Activated T-helper 2 cell treated with anti-CD3 and anti-CD28 coated beads, Interferon-gamma antibody, Interleukin-2, Interleukin-4, amounts not matched to agents 10 μg/mL and 5 μg/mL and 100 μg/mL, durations not matched to agents 14 hours and 24 hours and 36 hours (primary cell): ENCODE data around the gene ASCC1. TPM values are rescaled to one million over a fixed set of nuclear protein-coding genes. Genes with fewer than 3 reads are reported as not detected.

Source experiments
- DNase-seq: peaks from one replicate; pipeline ENCODE4 v3.0.0; 2021; ENCODE audit warnings: low spot score
- H3K27ac Mint-ChIP-seq: one replicate; pipeline ENCODE4 v1.8.0; 2021; ENCODE audit warnings: mixed read lengths
- H3K27me3 Mint-ChIP-seq: one replicate; pipeline ENCODE4 v1.8.0; 2021; ENCODE audit warnings: low read depth, mixed read lengths
- H3K36me3 Mint-ChIP-seq: one replicate; pipeline ENCODE4 v1.8.0; 2021; ENCODE audit warnings: low read depth, mixed read lengths
- H3K4me1 Mint-ChIP-seq: one replicate; pipeline ENCODE4 v1.8.0; 2021; ENCODE audit warnings: low read depth, mixed read lengths
- H3K4me3 Mint-ChIP-seq: one replicate; pipeline ENCODE4 v1.8.0; 2021; ENCODE audit warnings: low read depth, mild to moderate bottlenecking, moderate library complexity, mixed read lengths
- H3K9me3 Mint-ChIP-seq: one replicate; pipeline ENCODE4 v1.8.0; 2021; ENCODE audit warnings: mixed read lengths
- intact Hi-C: fragments of 100-400 bp; cut with micrococcal nuclease; formaldehyde crosslinking; loops from one replicate; pipeline ENCODE4 v1.15.1; 2023
- total RNA-seq: library from RNA; stranded (reverse); gene quantifications from 2 replicates; pipeline ENCODE4 v1.2.3, GENCODE V29; 2022

ASCC1 gene
- total RNA-seq, 1 donor from 2014 or later: 46.2 TPM

GRCh38 chr10:72083790-72084459, 132.2 kb downstream of the ASCC1 start:
- Mint-ChIP-seq H3K27ac (peak overlapping the region; percentile 67), H3K36me3 (peaks cover 45% of the 10 kb centered on the region), H3K27me3 (no peaks in the 10 kb centered on the region), H3K9me3 (no peaks in the 10 kb centered on the region), H3K4me1 (peaks cover 60% of the 10 kb centered on the region), H3K4me3 (peak overlapping the region; percentile 94)
- intact Hi-C loops: no loop called here
- peak; percentile 34 for DNase-seq

GRCh38 chr10:72082856-72083789, 133.0 kb downstream of the ASCC1 start:
- Mint-ChIP-seq H3K27ac (peak overlapping the region; percentile 67), H3K4me3 (peak overlapping the region; percentile 94), H3K27me3 (no peaks in the 10 kb centered on the region), H3K4me1 (peaks cover 58% of the 10 kb centered on the region), H3K9me3 (no peaks in the 10 kb centered on the region), H3K36me3 (peaks cover 47% of the 10 kb centered on the region)
- intact Hi-C loops: no loop called here
- no peak for DNase-seq

GRCh38 chr10:72081772-72082590, 134.1 kb downstream of the ASCC1 start:
- intact Hi-C loops: no loop called here

GRCh38 chr10:72081210-72081609, 134.9 kb downstream of the ASCC1 start:
- no peak overlapping the region for H3K4me3 Mint-ChIP-seq
- peaks cover 36% of the 10 kb centered on the region for H3K36me3 Mint-ChIP-seq
- DNase-seq: no peak
- H3K4me1 Mint-ChIP-seq: peaks cover 65% of the 10 kb centered on the region
- no peaks in the 10 kb centered on the region for H3K27me3 Mint-ChIP-seq
- H3K27ac Mint-ChIP-seq: no peak overlapping the region
- intact Hi-C loops: no loop called here
- H3K9me3 Mint-ChIP-seq: no peaks in the 10 kb centered on the region

More at GRCh38 chr10:72081772-72082590, 134.1 kb downstream of the ASCC1 start:
- no peak for DNase-seq
- Mint-ChIP-seq H3K4me1 (peaks cover 67% of the 10 kb centered on the region), H3K27me3 (no peaks in the 10 kb centered on the region), H3K27ac (no peak overlapping the region), H3K9me3 (no peaks in the 10 kb centered on the region), H3K36me3 (peaks cover 43% of the 10 kb centered on the region), H3K4me3 (no peak overlapping the region)

DNA sequence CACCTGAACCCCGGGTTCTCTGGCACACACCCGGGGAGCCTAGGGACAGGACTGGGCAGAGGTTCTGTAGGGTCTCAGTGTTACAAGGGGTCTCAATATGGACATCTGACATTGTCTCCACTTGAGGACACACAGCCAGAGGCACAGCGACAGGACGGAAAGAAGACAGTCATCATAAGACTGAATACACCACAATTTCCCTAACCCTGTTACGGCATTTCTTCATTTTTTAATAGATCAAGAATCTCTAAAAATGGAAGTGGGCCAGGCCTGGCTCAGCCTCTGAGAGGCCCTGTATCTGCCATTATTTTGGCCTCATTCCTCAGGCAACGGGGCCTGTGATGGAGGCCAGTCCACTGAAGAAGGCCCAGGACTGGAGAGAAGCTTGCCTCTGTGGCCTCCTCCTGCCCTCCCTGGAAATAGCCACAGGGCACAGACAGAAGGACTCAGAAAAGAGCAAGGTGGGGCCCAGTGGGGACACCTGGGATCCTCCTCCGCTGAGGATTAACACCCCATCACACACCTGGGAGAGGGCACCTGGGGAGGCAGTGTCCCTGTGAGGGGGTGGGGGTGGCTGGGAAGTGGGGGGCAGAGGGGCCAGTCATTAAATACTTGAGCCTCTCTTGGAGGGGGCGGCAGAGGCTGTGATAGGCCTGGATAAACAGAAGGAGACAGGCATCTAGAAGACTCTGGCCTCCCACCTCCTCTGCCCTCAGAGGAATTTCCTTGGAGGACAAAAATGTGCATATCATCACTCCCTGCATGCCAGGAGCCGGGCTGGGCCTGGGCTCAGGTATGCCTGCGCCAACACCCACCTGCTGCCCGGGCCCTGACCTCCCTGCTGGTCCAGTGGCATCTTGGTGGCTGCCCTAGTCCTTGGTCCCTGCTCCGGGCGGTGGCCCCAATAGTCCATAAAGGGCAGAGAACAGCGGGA, 135.8 kb downstream of the ASCC1 start:
- Mint-ChIP-seq H3K9me3 (no peaks in the 10 kb centered on the region), H3K4me1 (peaks cover 65% of the 10 kb centered on the region), H3K4me3 (no peak overlapping the region), H3K36me3 (peaks cover 32% of the 10 kb centered on the region), H3K27ac (peak overlapping the region; percentile 58), H3K27me3 (no peaks in the 10 kb centered on the region)
- DNase-seq: no peak
- intact Hi-C loops: no loop called here

DNA sequence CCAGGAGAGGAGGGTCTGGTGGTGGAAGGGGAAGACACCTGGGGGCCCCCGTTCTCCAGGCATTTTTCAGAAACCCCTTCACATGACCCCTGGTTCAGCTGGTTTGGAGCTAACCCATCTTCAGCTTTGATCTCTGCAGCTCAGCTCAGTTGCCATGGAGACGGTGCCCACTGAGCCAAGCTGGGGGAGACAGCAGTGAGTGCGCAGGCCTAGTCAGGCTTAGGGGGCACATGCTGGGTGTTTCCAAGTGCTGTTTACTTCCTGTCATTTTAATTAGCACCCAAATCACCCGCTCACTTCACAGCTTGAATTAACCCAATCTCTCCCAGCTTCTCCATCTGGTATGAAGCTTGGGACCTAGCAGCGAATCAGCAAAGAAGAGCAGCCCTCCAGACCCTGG, 136.7 kb downstream of the ASCC1 start:
- intact Hi-C loops: no loop called here
- H3K4me3 Mint-ChIP-seq: no peak overlapping the region

GRCh38 chr10:72077275-72077990, 138.6 kb downstream of the ASCC1 start:
- DNase-seq: no peak
- H3K4me1 Mint-ChIP-seq: peaks cover 49% of the 10 kb centered on the region
- H3K27ac Mint-ChIP-seq: peak overlapping the region; percentile 68
- peaks cover 33% of the 10 kb centered on the region for H3K36me3 Mint-ChIP-seq
- intact Hi-C loops: no loop called here
- H3K27me3 Mint-ChIP-seq: no peaks in the 10 kb centered on the region
- no peak overlapping the region for H3K4me3 Mint-ChIP-seq
- no peaks in the 10 kb centered on the region for H3K9me3 Mint-ChIP-seq

More for the DNA sequence above, 136.7 kb downstream of the ASCC1 start:
- Mint-ChIP-seq H3K9me3 (no peaks in the 10 kb centered on the region), H3K4me1 (peaks cover 62% of the 10 kb centered on the region), H3K27ac (no peak overlapping the region), H3K36me3 (peaks cover 29% of the 10 kb centered on the region), H3K27me3 (no peaks in the 10 kb centered on the region)
- DNase-seq: no peak

GRCh38 chr10:72076756-72077155, 139.3 kb downstream of the ASCC1 start:
- Mint-ChIP-seq H3K9me3 (no peaks in the 10 kb centered on the region), H3K4me3 (no peak overlapping the region), H3K4me1 (peaks cover 46% of the 10 kb centered on the region), H3K27me3 (no peaks in the 10 kb centered on the region), H3K36me3 (peaks cover 34% of the 10 kb centered on the region), H3K27ac (no peak overlapping the region)
- no peak for DNase-seq
- intact Hi-C loops: no loop called here

- Mint-ChIP-seq H3K36me3 (peaks cover 46% of the 10 kb centered on the region), H3K27me3 (no peaks in the 10 kb centered on the region), H3K27ac (peak overlapping the region; percentile 40), H3K9me3 (no peaks in the 10 kb centered on the region), H3K4me3 (no peak overlapping the region), H3K4me1 (peaks cover 43% of the 10 kb centered on the region)
- intact Hi-C loops: no loop called here
- DNase-seq: no peak
These were observed 140.5 kb downstream of the ASCC1 start for GRCh38 chr10:72075376-72076115.

DNA sequence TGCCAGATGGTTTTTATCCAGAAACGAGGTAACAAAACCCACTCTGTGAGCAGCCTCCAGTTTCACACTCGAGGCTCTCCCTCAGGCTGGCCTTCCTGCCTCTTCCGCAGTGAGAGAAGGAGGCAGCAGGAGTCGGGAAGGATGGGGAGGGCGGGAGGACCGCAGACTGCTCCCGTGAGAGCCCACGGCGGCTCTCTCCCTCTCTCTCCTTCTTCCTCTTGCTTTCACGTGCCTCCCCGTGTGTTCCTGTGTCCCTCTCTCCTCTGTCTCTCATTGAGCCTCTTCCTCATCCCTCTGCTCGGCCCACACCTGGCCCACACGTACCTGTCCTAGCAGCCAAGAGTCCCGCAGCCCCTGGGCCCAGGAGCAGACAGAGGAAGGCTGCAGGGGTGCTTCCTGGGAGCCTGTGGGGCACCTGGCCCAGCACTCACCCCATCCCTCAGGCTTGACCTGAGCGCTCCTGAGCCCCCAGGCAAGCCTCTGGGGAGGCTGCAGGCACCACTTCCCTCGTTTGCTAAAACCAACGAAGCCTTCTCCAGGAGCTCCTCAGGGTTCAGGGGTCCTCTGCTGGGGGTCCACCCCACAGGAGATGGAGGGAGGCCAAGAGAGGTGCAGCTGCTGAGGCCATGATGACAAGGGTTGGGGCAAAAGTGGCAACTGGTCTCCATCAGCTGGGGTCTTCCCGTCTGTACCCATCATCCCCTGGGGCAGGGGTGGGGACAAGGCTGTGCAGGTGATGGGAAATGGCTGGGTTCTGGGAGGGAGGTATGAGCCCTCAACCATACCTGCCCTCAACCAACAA, 141.3 kb downstream of the ASCC1 start:
- DNase-seq: no peak
- peaks cover 38% of the 10 kb centered on the region for H3K4me1 Mint-ChIP-seq
- H3K27ac Mint-ChIP-seq: peak overlapping the region; percentile 50
- H3K9me3 Mint-ChIP-seq: no peaks in the 10 kb centered on the region
- intact Hi-C loops: no loop called here
- peaks cover 52% of the 10 kb centered on the region for H3K36me3 Mint-ChIP-seq
- H3K27me3 Mint-ChIP-seq: no peaks in the 10 kb centered on the region
- H3K4me3 Mint-ChIP-seq: no peak overlapping the region
